Measurements from ENCODE around the gene PTGER1. TPM values are rescaled to one million over a fixed set of nuclear protein-coding genes. Genes with fewer than 3 reads are reported as not detected.

The PTGER1 gene
- total and polyA plus RNA-seq, 2 of the 4 experiments (the other 2 are of a cell fraction): 0.54 to 0.60 TPM

DNA sequence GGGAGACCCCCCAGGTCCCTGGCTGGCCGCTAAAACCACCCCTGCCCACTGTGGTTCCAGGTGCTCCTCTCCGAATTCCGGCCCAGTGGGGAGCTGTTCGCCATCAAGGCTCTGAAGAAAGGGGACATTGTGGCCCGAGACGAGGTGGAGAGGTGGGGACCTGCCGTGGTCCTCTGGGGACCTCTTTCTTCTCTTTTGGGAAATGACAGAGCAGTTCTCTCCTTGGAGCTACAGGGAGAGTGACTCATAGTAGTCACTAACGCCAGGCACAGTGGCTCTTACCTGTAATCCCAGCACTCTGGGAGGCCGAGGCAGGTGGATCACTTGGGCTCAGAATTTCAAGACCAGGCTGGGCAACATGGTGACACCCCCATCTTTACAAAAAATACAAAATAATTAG, 7.3 kb downstream of the PTGER1 start:
- POLR2A ChIA-PET (ENCODE audit: unreplicated experiment): no interaction called here

More for the DNA sequence above, 7.3 kb downstream of the PTGER1 start:
- Histone ChIP-seq H2BK20ac (ENCODE audit: low read depth, low read length) (no peak overlapping the region), H3K4me1 (ENCODE audit: control insufficient read depth, insufficient read depth, low read length) (peaks cover 2% of the 10 kb centered on the region; the same call in 1 of the 2 replicates), H3K14ac (replicated peaks; ENCODE audit: low read depth, low read length) (no peak overlapping the region), H4K91ac (ENCODE audit: insufficient read depth, low read depth, low read length) (no peak overlapping the region), H3K18ac (ENCODE audit: low read depth, low read length) (no peak overlapping the region), H3K27ac (ENCODE audit: insufficient read depth, low read length) (no peak overlapping the region), H3K9me1 (ENCODE audit: insufficient read depth, low read length) (no peaks in the 10 kb centered on the region), H4K20me1 (ENCODE audit: insufficient read depth, low read length) (no peaks in the 10 kb centered on the region; the same call in none of the 2 replicates), H3K23ac (ENCODE audit: low read depth, low read length) (no peak overlapping the region), H3K4me3 (ENCODE audit: insufficient read depth, low read depth, low read length) (no peak overlapping the region), H4K5ac (ENCODE audit: low read depth, low read length) (no peak overlapping the region), H3K27me3 (ENCODE audit: control insufficient read depth, insufficient read depth, low read length) (no peaks in the 10 kb centered on the region), H3K9me3 (ENCODE audit: control insufficient read depth, insufficient read depth, low read length) (no peaks in the 10 kb centered on the region), H2AFZ (replicated peaks; ENCODE audit: low read length, poor library complexity) (no peak overlapping the region), H2BK5ac (ENCODE audit: low read depth, low read length, poor library complexity, severe bottlenecking) (no peak overlapping the region), H3K9ac (ENCODE audit: low read depth, low read length) (no peak overlapping the region), H2BK120ac (ENCODE audit: low read depth, low read length) (no peak overlapping the region), H2AK5ac (ENCODE audit: low read depth, low read length) (no peak overlapping the region), H2BK15ac (ENCODE audit: low read depth, low read length) (no peak overlapping the region), H3K79me1 (ENCODE audit: low read depth in 1 of 2, low read length in 2 of 2) (no peaks in the 10 kb centered on the region), H2AK9ac (replicated peaks; ENCODE audit: low read depth, low read length, poor library complexity) (no peak overlapping the region), H3K4ac (ENCODE audit: low read depth, low read length) (no peak overlapping the region), H3K4me2 (ENCODE audit: low read depth, low read length) (no peak overlapping the region), H3K36me3 (ENCODE audit: control insufficient read depth, insufficient read depth, low read length) (peaks cover 45% of the 10 kb centered on the region), H4K8ac (ENCODE audit: low read depth in 2 of 2, low read length in 2 of 2) (no peak overlapping the region), H3K56ac (ENCODE audit: extremely low read depth, insufficient read depth, low read length) (no peak overlapping the region)
- dilution Hi-C loops (cut with HindIII; ENCODE audit: low sequenced_read_pairs, unreplicated experiment) (no loop called here), intact Hi-C loops (cut with micrococcal nuclease) (no loop called here), in situ Hi-C loops (cut with MboI; ENCODE audit: low sequenced_read_pairs) (no loop called here)
- CTCF ChIA-PET: interaction anchor here (1.1 kb wide), 1 partner anchor 11 kb away, joined by 4 read pairs; no protein-coding TSS in a partner anchor
- no peak for ATAC-seq (ENCODE audit: low read depth)
- TF ChIP-seq, protein P1, sequence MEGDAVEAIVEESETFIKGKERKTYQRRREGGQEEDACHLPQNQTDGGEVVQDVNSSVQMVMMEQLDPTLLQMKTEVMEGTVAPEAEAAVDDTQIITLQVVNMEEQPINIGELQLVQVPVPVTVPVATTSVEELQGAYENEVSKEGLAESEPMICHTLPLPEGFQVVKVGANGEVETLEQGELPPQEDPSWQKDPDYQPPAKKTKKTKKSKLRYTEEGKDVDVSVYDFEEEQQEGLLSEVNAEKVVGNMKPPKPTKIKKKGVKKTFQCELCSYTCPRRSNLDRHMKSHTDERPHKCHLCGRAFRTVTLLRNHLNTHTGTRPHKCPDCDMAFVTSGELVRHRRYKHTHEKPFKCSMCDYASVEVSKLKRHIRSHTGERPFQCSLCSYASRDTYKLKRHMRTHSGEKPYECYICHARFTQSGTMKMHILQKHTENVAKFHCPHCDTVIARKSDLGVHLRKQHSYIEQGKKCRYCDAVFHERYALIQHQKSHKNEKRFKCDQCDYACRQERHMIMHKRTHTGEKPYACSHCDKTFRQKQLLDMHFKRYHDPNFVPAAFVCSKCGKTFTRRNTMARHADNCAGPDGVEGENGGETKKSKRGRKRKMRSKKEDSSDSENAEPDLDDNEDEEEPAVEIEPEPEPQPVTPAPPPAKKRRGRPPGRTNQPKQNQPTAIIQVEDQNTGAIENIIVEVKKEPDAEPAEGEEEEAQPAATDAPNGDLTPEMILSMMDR (conservative IDR thresholded peaks at IDR 0.05; ENCODE audit: low read depth, low read length): no peak
- no peak for TF ChIP-seq MAZ (IDR thresholded peaks at IDR 0.05; ENCODE audit: borderline replicate concordance, low read depth, low read length)
- TF ChIP-seq NFE2L2 (IDR thresholded peaks at IDR 0.05; ENCODE audit: low read depth, low read length): no peak
- TF ChIP-seq RCOR1 (IDR thresholded peaks at IDR 0.05; ENCODE audit: insufficient replicate concordance, low read length): no peak
- no peak for TF ChIP-seq BHLHE40 (IDR thresholded peaks at IDR 0.05; ENCODE audit: low read depth, low read length)
- no peak for TF ChIP-seq POLR2A (IDR thresholded peaks at IDR 0.05; ENCODE audit: low read depth, low read length)
- TF ChIP-seq, protein P2, sequence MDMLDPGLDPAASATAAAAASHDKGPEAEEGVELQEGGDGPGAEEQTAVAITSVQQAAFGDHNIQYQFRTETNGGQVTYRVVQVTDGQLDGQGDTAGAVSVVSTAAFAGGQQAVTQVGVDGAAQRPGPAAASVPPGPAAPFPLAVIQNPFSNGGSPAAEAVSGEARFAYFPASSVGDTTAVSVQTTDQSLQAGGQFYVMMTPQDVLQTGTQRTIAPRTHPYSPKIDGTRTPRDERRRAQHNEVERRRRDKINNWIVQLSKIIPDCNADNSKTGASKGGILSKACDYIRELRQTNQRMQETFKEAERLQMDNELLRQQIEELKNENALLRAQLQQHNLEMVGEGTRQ (IDR thresholded peaks at IDR 0.05; ENCODE audit: low read depth, low read length): no peak
- no peak for TF ChIP-seq CHD1 (IDR thresholded peaks at IDR 0.05; ENCODE audit: low read depth, low read length)
- no peak for TF ChIP-seq RAD21 (IDR thresholded peaks at IDR 0.05; ENCODE audit: low read length)
- no peak for TF ChIP-seq MXI1 (IDR thresholded peaks at IDR 0.05; ENCODE audit: borderline replicate concordance, low read depth, low read length)
- no peak for TF ChIP-seq SMC3 (IDR thresholded peaks at IDR 0.05; ENCODE audit: low read depth, low read length)
- no peak for TF ChIP-seq MAFK (IDR thresholded peaks at IDR 0.05; ENCODE audit: low read depth, low read length)
- TF ChIP-seq, protein P3, sequence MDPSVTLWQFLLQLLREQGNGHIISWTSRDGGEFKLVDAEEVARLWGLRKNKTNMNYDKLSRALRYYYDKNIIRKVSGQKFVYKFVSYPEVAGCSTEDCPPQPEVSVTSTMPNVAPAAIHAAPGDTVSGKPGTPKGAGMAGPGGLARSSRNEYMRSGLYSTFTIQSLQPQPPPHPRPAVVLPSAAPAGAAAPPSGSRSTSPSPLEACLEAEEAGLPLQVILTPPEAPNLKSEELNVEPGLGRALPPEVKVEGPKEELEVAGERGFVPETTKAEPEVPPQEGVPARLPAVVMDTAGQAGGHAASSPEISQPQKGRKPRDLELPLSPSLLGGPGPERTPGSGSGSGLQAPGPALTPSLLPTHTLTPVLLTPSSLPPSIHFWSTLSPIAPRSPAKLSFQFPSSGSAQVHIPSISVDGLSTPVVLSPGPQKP (IDR thresholded peaks at IDR 0.05; ENCODE audit: borderline replicate concordance, low read depth, low read length): no peak
- TF ChIP-seq FOS (IDR thresholded peaks at IDR 0.05; ENCODE audit: low read depth, low read length): no peak
- TF ChIP-seq RFX5 (IDR thresholded peaks at IDR 0.05; ENCODE audit: low read depth, low read length): no peak
- no peak for TF ChIP-seq CEBPB (IDR thresholded peaks at IDR 0.05; ENCODE audit: low read depth, low read length)
- BruUV-seq (replicated peaks): no TSS peak
- WGBS, 2 experiments (ENCODE audit: extremely low coverage in 2 of 2, insufficient read length in 1 of 2): no CpG with 5 or more reads among the region's 9 CpGs
- no peak for DNase-seq
